GM10248 (cell line): Measurements from ENCODE around the gene DISC1.

ENCODE experiments used
- CTCF ChIA-PET: fragments of 300-600 bp; sonication (Branson Sonifier 250); formaldehyde crosslinking; extraction: SDS; loops from one replicate; lab custom pipeline; 2021; ENCODE audit warnings: antibody characterized with exemption; lab: Yijun Ruan, JAX
- POLR2A ChIA-PET: fragments of 350-650 bp; sonication (Branson Sonifier 250); formaldehyde crosslinking; extraction: SDS; loops from one replicate; lab custom pipeline; 2020; ENCODE audit warnings: antibody characterized with exemption; lab: Yijun Ruan, JAX
- DNase-seq: peaks from one replicate; pipeline ENCODE4 v3.0.0; 2012; ENCODE audit errors: extremely low spot score
- TF ChIP-seq, protein P1 (sequence below): IDR thresholded peaks from 2 replicates; pipeline ENCODE4 v1.5.1; 2012; ENCODE audit warnings: mild to moderate bottlenecking, low read depth; ENCODE audit errors: extremely low read depth, missing control alignments, control extremely low read depth

The DISC1 gene

DNA sequence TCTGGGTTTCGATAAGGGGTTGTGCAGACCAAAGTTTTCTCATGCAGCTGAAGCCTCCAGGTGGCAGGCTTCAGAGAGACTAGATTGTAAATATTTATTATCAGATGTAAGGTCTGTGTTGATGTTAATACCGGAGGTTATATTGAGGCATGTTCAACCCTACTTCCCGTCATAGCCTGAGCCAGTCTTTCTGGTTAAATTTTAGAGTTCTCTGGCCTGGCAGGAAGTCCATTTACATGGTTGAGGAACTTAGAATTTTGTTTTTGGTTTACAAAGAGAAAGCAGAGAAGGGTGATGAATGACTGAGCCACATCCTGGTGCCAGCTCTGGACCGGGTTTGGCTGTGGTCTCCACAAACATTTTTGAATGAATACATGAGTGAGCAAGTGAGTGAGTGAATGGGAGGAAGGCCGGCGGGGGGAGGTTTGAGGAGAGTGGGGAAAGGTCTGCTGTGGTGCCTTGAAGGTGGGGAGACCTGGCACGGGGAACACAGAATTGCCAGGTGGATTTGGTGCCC lies 218.5 kb downstream of the DISC1 start:
- TF ChIP-seq, protein P1, sequence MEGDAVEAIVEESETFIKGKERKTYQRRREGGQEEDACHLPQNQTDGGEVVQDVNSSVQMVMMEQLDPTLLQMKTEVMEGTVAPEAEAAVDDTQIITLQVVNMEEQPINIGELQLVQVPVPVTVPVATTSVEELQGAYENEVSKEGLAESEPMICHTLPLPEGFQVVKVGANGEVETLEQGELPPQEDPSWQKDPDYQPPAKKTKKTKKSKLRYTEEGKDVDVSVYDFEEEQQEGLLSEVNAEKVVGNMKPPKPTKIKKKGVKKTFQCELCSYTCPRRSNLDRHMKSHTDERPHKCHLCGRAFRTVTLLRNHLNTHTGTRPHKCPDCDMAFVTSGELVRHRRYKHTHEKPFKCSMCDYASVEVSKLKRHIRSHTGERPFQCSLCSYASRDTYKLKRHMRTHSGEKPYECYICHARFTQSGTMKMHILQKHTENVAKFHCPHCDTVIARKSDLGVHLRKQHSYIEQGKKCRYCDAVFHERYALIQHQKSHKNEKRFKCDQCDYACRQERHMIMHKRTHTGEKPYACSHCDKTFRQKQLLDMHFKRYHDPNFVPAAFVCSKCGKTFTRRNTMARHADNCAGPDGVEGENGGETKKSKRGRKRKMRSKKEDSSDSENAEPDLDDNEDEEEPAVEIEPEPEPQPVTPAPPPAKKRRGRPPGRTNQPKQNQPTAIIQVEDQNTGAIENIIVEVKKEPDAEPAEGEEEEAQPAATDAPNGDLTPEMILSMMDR, result no peak
- DNase-seq, result no peak
- CTCF ChIA-PET, result no interaction called here
- POLR2A ChIA-PET, result no interaction called here

DNA sequence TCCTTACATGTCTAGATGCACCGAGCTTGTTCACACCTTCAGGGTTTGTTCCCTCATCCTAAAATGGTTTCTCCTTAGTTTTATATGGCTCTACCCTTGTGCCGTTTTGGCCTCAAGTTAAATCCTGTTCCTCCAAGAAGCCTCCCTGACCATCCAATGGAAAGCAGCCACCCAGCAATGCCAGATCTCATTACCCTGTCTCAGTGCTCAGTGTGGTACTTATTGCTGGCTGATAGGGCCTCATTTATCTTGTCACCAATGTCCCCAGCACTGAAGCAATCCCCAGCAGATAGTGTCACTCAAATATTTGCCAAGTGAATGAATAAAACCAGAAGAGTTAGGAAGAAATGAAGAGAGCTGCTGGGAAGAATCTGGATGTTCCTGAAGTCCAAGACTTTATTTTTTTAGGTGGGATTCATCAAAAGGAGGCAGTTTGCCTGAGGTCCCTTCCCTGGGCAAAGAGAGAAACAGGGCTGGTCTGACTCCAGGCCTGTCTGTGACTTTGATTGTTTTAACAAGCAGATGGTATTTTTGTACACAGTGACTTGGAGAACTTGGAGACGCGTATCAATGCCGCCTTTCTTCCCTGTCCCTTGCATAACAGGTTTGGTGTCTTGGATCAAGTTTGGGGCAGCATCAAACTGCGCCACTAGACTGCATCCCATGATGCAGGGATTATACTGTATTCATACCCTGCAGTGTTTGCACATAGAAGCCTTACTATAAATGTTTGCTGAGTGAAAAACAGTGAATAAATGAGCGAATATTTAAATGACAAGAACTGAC lies 221.2 kb downstream of the DISC1 start:
- TF ChIP-seq, protein P1, result no peak
- CTCF ChIA-PET, result no interaction called here
- POLR2A ChIA-PET, result no interaction called here
- no peak for DNase-seq

DNA sequence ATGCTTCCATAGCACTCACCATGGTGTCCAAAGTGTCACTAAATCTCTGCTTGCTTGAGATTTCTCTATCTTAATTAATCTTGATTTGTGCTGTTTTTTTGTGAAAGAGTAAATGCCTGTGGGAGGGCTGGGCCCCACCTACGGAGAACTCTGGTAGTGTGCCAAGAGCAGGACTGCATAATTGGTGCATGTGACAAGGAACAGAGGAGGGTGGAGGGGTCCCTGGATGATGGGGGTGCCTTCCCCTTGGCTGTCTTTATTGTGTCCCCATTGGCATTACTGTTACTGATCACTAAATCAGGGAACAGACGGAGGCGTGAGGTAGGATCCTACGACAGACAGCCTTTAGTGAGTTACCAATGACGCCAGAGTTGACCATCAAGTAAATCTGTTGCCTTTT lies 223.4 kb downstream of the DISC1 start:
- DNase-seq, result no peak
- ChIA-PET CTCF (no interaction called here), POLR2A (no interaction called here)
- TF ChIP-seq, protein P1, result no peak

DNA sequence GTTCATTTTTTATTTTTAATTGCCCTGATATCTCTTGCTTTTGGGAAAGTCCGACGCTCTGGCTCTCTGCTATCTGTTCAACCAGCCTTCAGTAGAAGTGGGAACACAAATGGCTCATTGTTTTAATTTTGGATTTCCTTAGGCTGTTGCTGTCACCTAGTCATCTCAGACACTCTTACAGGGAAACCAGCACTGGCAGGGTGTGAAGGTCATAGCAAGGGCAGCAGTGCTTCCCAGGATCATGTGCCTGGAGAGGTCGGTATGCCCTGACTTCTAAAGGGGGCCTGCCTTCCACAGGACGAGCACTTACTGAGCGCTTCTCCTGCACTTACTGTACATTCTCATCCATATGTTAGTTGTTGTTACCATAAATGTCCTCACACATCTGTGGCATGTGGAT lies 224.2 kb downstream of the DISC1 start:
- ChIA-PET CTCF (interaction anchor here (0.7 kb wide), 1 partner anchor 15 kb away, joined by 3 read pairs; no protein-coding TSS in a partner anchor), POLR2A (no interaction called here)
- DNase-seq, result no peak
- TF ChIP-seq, protein P1, result no peak

DNA sequence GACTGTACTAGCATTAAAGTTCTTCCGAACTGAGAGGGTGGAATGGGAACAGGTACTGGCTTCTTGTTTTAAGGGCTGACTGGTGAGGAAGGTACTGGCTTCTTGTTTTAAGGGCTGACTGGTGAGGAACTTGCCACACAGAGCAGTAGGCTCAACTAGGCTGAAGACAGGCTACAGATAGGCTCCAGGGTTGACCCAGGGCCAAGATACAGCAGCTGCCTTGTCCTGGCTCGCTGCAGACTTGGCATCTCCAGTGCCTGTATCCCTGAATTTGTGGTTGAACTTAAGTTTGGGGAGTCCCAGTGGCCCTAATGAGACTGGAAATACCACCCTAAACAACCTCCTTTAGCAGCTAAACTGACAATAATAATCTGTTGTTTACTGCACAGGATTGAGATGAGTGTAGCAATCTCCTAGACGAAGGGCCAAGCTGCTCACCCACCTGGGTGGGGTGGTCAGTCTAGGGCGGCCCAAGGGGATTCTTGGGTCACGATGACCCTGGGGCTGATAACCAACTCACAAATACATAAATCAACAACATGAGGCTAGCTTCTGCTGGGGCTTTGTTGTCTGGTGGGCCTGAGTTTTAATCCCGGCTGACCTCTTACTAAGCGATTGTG lies 227.1 kb downstream of the DISC1 start:
- no peak for DNase-seq
- TF ChIP-seq, protein P1, result no peak
- ChIA-PET CTCF (interaction anchor here (1.1 kb wide), 1 partner anchor 15 kb away, joined by 3 read pairs; no protein-coding TSS in a partner anchor), POLR2A (no interaction called here)

DNA sequence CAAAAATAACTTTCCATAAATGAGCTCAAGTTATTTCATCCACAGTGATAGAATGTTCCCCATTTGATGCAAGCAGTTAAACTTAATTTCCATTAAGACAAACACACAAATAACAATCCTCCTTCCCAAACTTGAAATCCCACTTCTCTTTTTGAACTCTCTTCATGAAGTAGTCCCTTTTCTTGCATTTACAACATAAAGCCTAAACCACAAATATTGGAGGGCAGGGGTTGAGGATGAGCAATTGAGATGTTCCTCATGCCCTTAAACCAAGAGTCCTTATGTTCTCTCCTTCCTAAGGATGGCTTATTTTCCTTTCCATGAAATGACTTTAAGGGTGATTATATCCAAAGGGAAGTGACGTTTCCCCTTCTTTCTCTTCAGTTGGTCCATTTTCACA lies 228.8 kb downstream of the DISC1 start:
- CTCF ChIA-PET, result interaction anchor here (2.3 kb wide), 1 partner anchor 11 kb away, joined by 15 read pairs; no protein-coding TSS in a partner anchor
- TF ChIP-seq, protein P1, result no peak
- POLR2A ChIA-PET, result no interaction called here
- no peak for DNase-seq
